ENCODE data around the gene IL10RA. TPM values are rescaled to one million over a fixed set of nuclear protein-coding genes. Genes with fewer than 3 reads are reported as not detected.

IL10RA gene
- total and polyA plus RNA-seq, 4 donors = 2.3 to 11.6 (median 9.2) TPM

DNA sequence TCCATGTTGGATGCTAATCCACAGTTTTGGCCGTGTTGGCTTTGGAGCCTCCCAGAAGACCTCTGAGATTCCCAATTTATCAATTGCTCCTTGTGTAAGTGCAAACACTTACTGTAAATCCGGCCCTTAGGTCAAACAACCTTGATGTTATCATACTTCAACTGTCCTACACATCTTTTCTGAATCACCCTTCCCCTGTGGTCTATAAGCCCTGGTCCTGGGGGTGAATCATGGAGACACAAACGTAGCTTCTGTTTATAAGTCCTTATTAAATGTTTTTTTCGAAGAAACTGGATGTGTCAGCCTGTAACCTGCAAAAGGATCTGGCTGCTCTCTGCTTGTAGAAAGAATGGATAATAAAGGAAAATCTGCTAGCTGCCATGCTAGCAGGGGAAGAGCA is 1.7 kb upstream of the IL10RA start:
- Histone ChIP-seq H3K4me1 (ENCODE audit: control insufficient read depth in 4 of 4, insufficient read depth in 4 of 4, low read length in 3 of 4) (peaks cover 0 to 8% (median 2%) of the 10 kb centered on the region in 4 donors), H3K9ac (ENCODE audit: low read depth in 1 of 2, low read length in 2 of 2) (no peak overlapping the region), H3K4me3 (ENCODE audit: low read depth in 1 of 3, low read length in 3 of 3) (no peak overlapping the region), H3K27ac (ENCODE audit: low read depth in 1 of 2, low read length in 2 of 2) (no peak overlapping the region), H3K27me3 (ENCODE audit: control insufficient read depth in 4 of 4, insufficient read depth in 4 of 4, low read length in 3 of 4) (peaks cover 0 to 6% (median 0%) of the 10 kb centered on the region in 4 donors), H3K36me3 (ENCODE audit: control insufficient read depth in 4 of 4, insufficient read depth in 3 of 4, low read depth in 1 of 4, low read length in 3 of 4) (no peaks in the 10 kb centered on the region), H3K9me3 (ENCODE audit: control insufficient read depth in 4 of 4, low read length in 3 of 4) (peaks cover 0 to 3% (median 1%) of the 10 kb centered on the region in 4 donors)
- no peak for DNase-seq (ENCODE audit: low spot score)
- WGBS = 63% methylated on average over 4 of the region's 4 CpGs
- TF ChIP-seq, protein P1, sequence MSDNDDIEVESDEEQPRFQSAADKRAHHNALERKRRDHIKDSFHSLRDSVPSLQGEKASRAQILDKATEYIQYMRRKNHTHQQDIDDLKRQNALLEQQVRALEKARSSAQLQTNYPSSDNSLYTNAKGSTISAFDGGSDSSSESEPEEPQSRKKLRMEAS (IDR thresholded peaks at IDR 0.05) = no peak
- TF ChIP-seq, protein P2, sequence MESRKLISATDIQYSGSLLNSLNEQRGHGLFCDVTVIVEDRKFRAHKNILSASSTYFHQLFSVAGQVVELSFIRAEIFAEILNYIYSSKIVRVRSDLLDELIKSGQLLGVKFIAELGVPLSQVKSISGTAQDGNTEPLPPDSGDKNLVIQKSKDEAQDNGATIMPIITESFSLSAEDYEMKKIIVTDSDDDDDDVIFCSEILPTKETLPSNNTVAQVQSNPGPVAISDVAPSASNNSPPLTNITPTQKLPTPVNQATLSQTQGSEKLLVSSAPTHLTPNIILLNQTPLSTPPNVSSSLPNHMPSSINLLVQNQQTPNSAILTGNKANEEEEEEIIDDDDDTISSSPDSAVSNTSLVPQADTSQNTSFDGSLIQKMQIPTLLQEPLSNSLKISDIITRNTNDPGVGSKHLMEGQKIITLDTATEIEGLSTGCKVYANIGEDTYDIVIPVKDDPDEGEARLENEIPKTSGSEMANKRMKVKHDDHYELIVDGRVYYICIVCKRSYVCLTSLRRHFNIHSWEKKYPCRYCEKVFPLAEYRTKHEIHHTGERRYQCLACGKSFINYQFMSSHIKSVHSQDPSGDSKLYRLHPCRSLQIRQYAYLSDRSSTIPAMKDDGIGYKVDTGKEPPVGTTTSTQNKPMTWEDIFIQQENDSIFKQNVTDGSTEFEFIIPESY (IDR thresholded peaks at IDR 0.05) = no peak
- TF ChIP-seq RAD21 (IDR thresholded peaks at IDR 0.05) (no peak), HNF4G (IDR thresholded peaks at IDR 0.05) (no peak), YY1 (IDR thresholded peaks at IDR 0.05) (no peak), NR2F2 (IDR thresholded peaks at IDR 0.05) (no peak), GABPA (IDR thresholded peaks at IDR 0.05 in 1 of 2, conservative IDR thresholded peaks at IDR 0.05 in 1 of 2) (no peak), HNF4A (conservative IDR thresholded peaks at IDR 0.05) (no peak), FOXA2 (IDR thresholded peaks at IDR 0.05) (no peak), JUND (IDR thresholded peaks at IDR 0.05) (no peak), FOXA1 (IDR thresholded peaks at IDR 0.05) (no peak), RXRA (IDR thresholded peaks at IDR 0.05) (no peak), SP1 (IDR thresholded peaks at IDR 0.05) (no peak), TAF1 (conservative IDR thresholded peaks at IDR 0.05) (no peak), EGR1 (IDR thresholded peaks at IDR 0.05; ENCODE audit: low read depth in 2 of 2) (no peak)
- TF ChIP-seq, protein P3, sequence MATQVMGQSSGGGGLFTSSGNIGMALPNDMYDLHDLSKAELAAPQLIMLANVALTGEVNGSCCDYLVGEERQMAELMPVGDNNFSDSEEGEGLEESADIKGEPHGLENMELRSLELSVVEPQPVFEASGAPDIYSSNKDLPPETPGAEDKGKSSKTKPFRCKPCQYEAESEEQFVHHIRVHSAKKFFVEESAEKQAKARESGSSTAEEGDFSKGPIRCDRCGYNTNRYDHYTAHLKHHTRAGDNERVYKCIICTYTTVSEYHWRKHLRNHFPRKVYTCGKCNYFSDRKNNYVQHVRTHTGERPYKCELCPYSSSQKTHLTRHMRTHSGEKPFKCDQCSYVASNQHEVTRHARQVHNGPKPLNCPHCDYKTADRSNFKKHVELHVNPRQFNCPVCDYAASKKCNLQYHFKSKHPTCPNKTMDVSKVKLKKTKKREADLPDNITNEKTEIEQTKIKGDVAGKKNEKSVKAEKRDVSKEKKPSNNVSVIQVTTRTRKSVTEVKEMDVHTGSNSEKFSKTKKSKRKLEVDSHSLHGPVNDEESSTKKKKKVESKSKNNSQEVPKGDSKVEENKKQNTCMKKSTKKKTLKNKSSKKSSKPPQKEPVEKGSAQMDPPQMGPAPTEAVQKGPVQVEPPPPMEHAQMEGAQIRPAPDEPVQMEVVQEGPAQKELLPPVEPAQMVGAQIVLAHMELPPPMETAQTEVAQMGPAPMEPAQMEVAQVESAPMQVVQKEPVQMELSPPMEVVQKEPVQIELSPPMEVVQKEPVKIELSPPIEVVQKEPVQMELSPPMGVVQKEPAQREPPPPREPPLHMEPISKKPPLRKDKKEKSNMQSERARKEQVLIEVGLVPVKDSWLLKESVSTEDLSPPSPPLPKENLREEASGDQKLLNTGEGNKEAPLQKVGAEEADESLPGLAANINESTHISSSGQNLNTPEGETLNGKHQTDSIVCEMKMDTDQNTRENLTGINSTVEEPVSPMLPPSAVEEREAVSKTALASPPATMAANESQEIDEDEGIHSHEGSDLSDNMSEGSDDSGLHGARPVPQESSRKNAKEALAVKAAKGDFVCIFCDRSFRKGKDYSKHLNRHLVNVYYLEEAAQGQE (IDR thresholded peaks at IDR 0.05) = no peak
- TF ChIP-seq, protein P4, sequence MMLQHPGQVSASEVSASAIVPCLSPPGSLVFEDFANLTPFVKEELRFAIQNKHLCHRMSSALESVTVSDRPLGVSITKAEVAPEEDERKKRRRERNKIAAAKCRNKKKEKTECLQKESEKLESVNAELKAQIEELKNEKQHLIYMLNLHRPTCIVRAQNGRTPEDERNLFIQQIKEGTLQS (IDR thresholded peaks at IDR 0.05) = no peak
- TF ChIP-seq, protein P5, sequence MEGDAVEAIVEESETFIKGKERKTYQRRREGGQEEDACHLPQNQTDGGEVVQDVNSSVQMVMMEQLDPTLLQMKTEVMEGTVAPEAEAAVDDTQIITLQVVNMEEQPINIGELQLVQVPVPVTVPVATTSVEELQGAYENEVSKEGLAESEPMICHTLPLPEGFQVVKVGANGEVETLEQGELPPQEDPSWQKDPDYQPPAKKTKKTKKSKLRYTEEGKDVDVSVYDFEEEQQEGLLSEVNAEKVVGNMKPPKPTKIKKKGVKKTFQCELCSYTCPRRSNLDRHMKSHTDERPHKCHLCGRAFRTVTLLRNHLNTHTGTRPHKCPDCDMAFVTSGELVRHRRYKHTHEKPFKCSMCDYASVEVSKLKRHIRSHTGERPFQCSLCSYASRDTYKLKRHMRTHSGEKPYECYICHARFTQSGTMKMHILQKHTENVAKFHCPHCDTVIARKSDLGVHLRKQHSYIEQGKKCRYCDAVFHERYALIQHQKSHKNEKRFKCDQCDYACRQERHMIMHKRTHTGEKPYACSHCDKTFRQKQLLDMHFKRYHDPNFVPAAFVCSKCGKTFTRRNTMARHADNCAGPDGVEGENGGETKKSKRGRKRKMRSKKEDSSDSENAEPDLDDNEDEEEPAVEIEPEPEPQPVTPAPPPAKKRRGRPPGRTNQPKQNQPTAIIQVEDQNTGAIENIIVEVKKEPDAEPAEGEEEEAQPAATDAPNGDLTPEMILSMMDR (IDR thresholded peaks at IDR 0.05; ENCODE audit: low read depth, low read length, missing input control) = no peak

All from liver (tissue), 9 donors.